GM23248 (cell line): ENCODE measurements around the gene PIP5K1C. TPM values are rescaled to one million over a fixed set of nuclear protein-coding genes. Genes with fewer than 3 reads are reported as not detected.

Experiments used
- DNase-seq: peaks from one replicate; pipeline ENCODE4 v3.0.0-alpha.2; 2015
- H2AFZ ChIP-seq: fragments of 200-600 bp; sonication (generic); 2 replicates; pipeline ENCODE4 v1.6.1; 2016; ENCODE audit warnings: antibody characterized with exemption
- H3F3A ChIP-seq: fragments of 200-600 bp; sonication (generic); 2 replicates; pipeline ENCODE4 v1.6.1; 2016; ENCODE audit warnings: mild to moderate bottlenecking, antibody characterized with exemption, mixed run types; ENCODE audit not compliant: insufficient read depth
- H3K27ac ChIP-seq: fragments of 200-600 bp; sonication (generic); 2 replicates; pipeline ENCODE4 v1.5.1; 2016; ENCODE audit warnings: mild to moderate bottlenecking
- H3K27me3 ChIP-seq: fragments of 200-600 bp; sonication (generic); replicated peaks from 2 replicates; pipeline ENCODE4 v1.6.1; 2016; ENCODE audit warnings: mild to moderate bottlenecking; ENCODE audit not compliant: insufficient read depth
- H3K36me3 ChIP-seq: fragments of 200-600 bp; sonication (generic); 2 replicates; pipeline ENCODE4 v1.6.1; 2016; ENCODE audit warnings: low read depth, mild to moderate bottlenecking
- H3K4me1 ChIP-seq: fragments of 200-600 bp; sonication (generic); 2 replicates; pipeline ENCODE4 v1.6.1; 2016; ENCODE audit warnings: mild to moderate bottlenecking; ENCODE audit not compliant: insufficient read depth
- H3K4me2 ChIP-seq: fragments of 200-600 bp; sonication (generic); one replicate; pipeline ENCODE4 v1.6.1; 2016; ENCODE audit warnings: mild to moderate bottlenecking; ENCODE audit not compliant: unreplicated experiment
- H3K4me3 ChIP-seq: fragments of 200-600 bp; sonication (generic); 2 replicates; pipeline ENCODE4 v1.5.1; 2016; ENCODE audit warnings: mild to moderate bottlenecking
- H3K79me2 ChIP-seq: fragments of 200-600 bp; sonication (generic); 2 replicates; pipeline ENCODE4 v1.6.1; 2016; ENCODE audit warnings: mild to moderate bottlenecking; ENCODE audit not compliant: insufficient read depth
- H3K9ac ChIP-seq: fragments of 200-600 bp; sonication (generic); 2 replicates; pipeline ENCODE4 v1.6.1; 2016; ENCODE audit warnings: mild to moderate bottlenecking
- H3K9me2 ChIP-seq: fragments of 200-600 bp; sonication (generic); 2 replicates; pipeline ENCODE4 v1.6.1; 2016; ENCODE audit warnings: mixed run types, mild to moderate bottlenecking, moderate library complexity; ENCODE audit not compliant: insufficient read depth
- H3K9me3 ChIP-seq: fragments of 200-600 bp; sonication (generic); one replicate; pipeline ENCODE4 v1.6.1; 2017; ENCODE audit warnings: low read depth
- H4K20me1 ChIP-seq: fragments of 200-600 bp; sonication (generic); 2 replicates; pipeline ENCODE4 v1.6.0; 2016; ENCODE audit not compliant: insufficient read depth
- EZH2 ChIP-seq: fragments of 200-600 bp; sonication (generic); IDR thresholded peaks from 2 replicates; pipeline ENCODE4 v1.6.1; 2018; ENCODE audit warnings: antibody characterized with exemption, mild to moderate bottlenecking; ENCODE audit not compliant: insufficient read depth, poor library complexity, severe bottlenecking
- EZH2phosphoT487 ChIP-seq: fragments of 200-600 bp; sonication (generic); IDR thresholded peaks from 2 replicates; pipeline ENCODE4 v1.6.1; 2018; ENCODE audit warnings: antibody characterized with exemption, moderate library complexity, mild to moderate bottlenecking, low read depth; ENCODE audit not compliant: insufficient read depth
- WGBS, 2 experiments: methylation state at CpG; one replicate each; pipeline ENCODE4 v1.1.6; 2015 to 2017; ENCODE audit warnings: low lambda C conversion rate in 2 of 2, low coverage in 1 of 2; ENCODE audit errors: missing lambda C conversion rate in 2 of 2; 5-methylcytosine and 5-hydroxymethylcytosine counted together
- in situ Hi-C: fragments of 300-500 bp; cut with MboI; formaldehyde crosslinking; loops from 2 replicates; pipeline ENCODE4 v1.15.0; 2020
- polyA plus RNA-seq: library from polyadenylated mRNA; unstranded; fragments of >200 nt; fragmentation: Nextera tagmentation; extraction: Ambion mirVana; gene quantifications from 2 replicates; pipeline ENCODE4 v1.2.1, GENCODE V29; 2016
- total RNA-seq: library from RNA; depleted of rRNA; stranded (reverse); fragments of >200 nt; shearing (Covaris generic); gene quantifications from 2 replicates; pipeline ENCODE4 v1.2.3, GENCODE V29; 2014

Gene PIP5K1C
- total and polyA plus RNA-seq, 2 experiments from 2014 or later = 31.2 to 34.0 TPM

- Histone ChIP-seq H3K4me1 (0 out of 2 replicates have a peak, but pooled peaks cover 3% of the 10 kb centered on the region), H3K9ac (no peak overlapping the region)
- in situ Hi-C loops = loop anchor here (10.0 kb wide), 1 partner anchor 166 kb away; the partner anchor contains the start of gene TEKTIP1
Observed at GRCh38 chr19:3701200-3701599, 932 bp upstream of the PIP5K1C start.

GRCh38 chr19:3699741-3700241 is 477 bp downstream of the PIP5K1C start:
- peaks cover 50% of the 10 kb centered on the region for H3K79me2 ChIP-seq
- H3K27ac ChIP-seq = peak overlapping the region; percentile 52
- DNase-seq = no peak
- peak overlapping the region; percentile 57 for H2AFZ ChIP-seq
- in situ Hi-C loops = loop anchor here (10.0 kb wide), 1 partner anchor 165 kb away; the partner anchor contains the start of gene TEKTIP1
- no peaks in the 10 kb centered on the region for H4K20me1 ChIP-seq
- TF ChIP-seq EZH2phosphoT487 (no peak), EZH2 (no peak)
- no peaks in the 10 kb centered on the region for H3K9me3 ChIP-seq
- peak overlapping the region; percentile 88 for H3K9ac ChIP-seq
- H3K27me3 ChIP-seq = no peaks in the 10 kb centered on the region
- peak overlapping the region; percentile 99 for H3K4me2 ChIP-seq
- 0 out of 2 replicates have a peak, but pooled peaks cover 3% of the 10 kb centered on the region for H3K4me1 ChIP-seq
- peak overlapping the region; percentile 83 for H3K4me3 ChIP-seq
- 0 to 2% methylated on average over 1 to 41 of the region's 43 CpGs for WGBS, 2 experiments
- no peaks in the 10 kb centered on the region for H3K36me3 ChIP-seq
- no peaks in the 10 kb centered on the region for H3K9me2 ChIP-seq
- no peaks in the 10 kb centered on the region for H3F3A ChIP-seq

More at GRCh38 chr19:3701200-3701599, 932 bp upstream of the PIP5K1C start:
- Histone ChIP-seq H3K4me2 (no peak overlapping the region), H3K9me2 (no peaks in the 10 kb centered on the region), H3K4me3 (no peak overlapping the region), H3K27me3 (no peaks in the 10 kb centered on the region), H4K20me1 (no peaks in the 10 kb centered on the region), H3K36me3 (no peaks in the 10 kb centered on the region), H2AFZ (no peak overlapping the region), H3F3A (no peaks in the 10 kb centered on the region), H3K27ac (no peak overlapping the region), H3K79me2 (peaks cover 36% of the 10 kb centered on the region), H3K9me3 (no peaks in the 10 kb centered on the region)
- 0% methylated on average over 1 of the region's 1 CpG for WGBS, 2 experiments
- no peak for DNase-seq
- TF ChIP-seq EZH2 (no peak), EZH2phosphoT487 (no peak)

- Histone ChIP-seq H3K9me3 (no peaks in the 10 kb centered on the region), H3K9me2 (no peaks in the 10 kb centered on the region), H2AFZ (peak overlapping the region; percentile 57), H3K9ac (peak overlapping the region; percentile 88), H3F3A (no peaks in the 10 kb centered on the region), H3K4me3 (peak overlapping the region; percentile 83), H3K27me3 (no peaks in the 10 kb centered on the region), H3K4me1 (0 out of 2 replicates have a peak, but pooled peaks cover 3% of the 10 kb centered on the region), H3K4me2 (peak overlapping the region; percentile 99), H4K20me1 (no peaks in the 10 kb centered on the region), H3K27ac (peak overlapping the region; percentile 52), H3K36me3 (no peaks in the 10 kb centered on the region), H3K79me2 (peaks cover 57% of the 10 kb centered on the region)
- in situ Hi-C loops = no loop called here
- TF ChIP-seq EZH2phosphoT487 = no peak
- no peak for TF ChIP-seq EZH2
- DNase-seq = peak; percentile 82
- 5 to 7% methylated on average over 20 to 34 of the region's 34 CpGs for WGBS, 2 experiments
Observed at GRCh38 chr19:3698974-3699740, 1.1 kb downstream of the PIP5K1C start.

GRCh38 chr19:3698386-3698950 is 1.8 kb downstream of the PIP5K1C start:
- peak overlapping the region; percentile 88 for H3K9ac ChIP-seq
- in situ Hi-C loops = no loop called here
- peaks cover 64% of the 10 kb centered on the region for H3K79me2 ChIP-seq
- DNase-seq = peak; percentile 52
- no peak overlapping the region for H3K27ac ChIP-seq
- WGBS, 2 experiments = 52 to 62% methylated on average over 11 to 12 of the region's 12 CpGs
- H3K9me2 ChIP-seq = no peaks in the 10 kb centered on the region
- no peaks in the 10 kb centered on the region for H3K27me3 ChIP-seq
- no peaks in the 10 kb centered on the region for H4K20me1 ChIP-seq
- H3K36me3 ChIP-seq = no peaks in the 10 kb centered on the region
- H3F3A ChIP-seq = no peaks in the 10 kb centered on the region
- H3K4me2 ChIP-seq = peak overlapping the region; percentile 7
- no peak overlapping the region for H2AFZ ChIP-seq
- H3K9me3 ChIP-seq = no peaks in the 10 kb centered on the region
- no peak for TF ChIP-seq EZH2phosphoT487
- no peak for TF ChIP-seq EZH2
- 0 out of 2 replicates have a peak, but pooled peaks cover 3% of the 10 kb centered on the region for H3K4me1 ChIP-seq
- no peak overlapping the region for H3K4me3 ChIP-seq
